Skeletal muscle tissue (tissue), 4 donors: Measurements from ENCODE around the gene RGR. TPM values are rescaled to one million over a fixed set of nuclear protein-coding genes. Genes with fewer than 3 reads are reported as not detected.

Experiments used
- H3K27ac ChIP-seq: one replicate; pipeline ENCODE4 v1.7.0; 2013; ENCODE audit warnings: mild to moderate bottlenecking, low read depth, low read length, inconsistent platforms
- H3K27me3 ChIP-seq, 3 donors: one replicate each; pipeline ENCODE4 v1.7.0; 2013; ENCODE audit warnings: low read length in 3 of 3; ENCODE audit not compliant: control insufficient read depth in 3 of 3, insufficient read depth in 3 of 3
- H3K36me3 ChIP-seq, 3 donors: one replicate each; pipeline ENCODE4 v1.7.0; 2013; ENCODE audit warnings: low read length in 3 of 3; ENCODE audit not compliant: control insufficient read depth in 3 of 3, insufficient read depth in 3 of 3
- H3K4me1 ChIP-seq, 3 donors: one replicate each; pipeline ENCODE4 v1.7.0; 2013; ENCODE audit warnings: low read length in 3 of 3, mild to moderate bottlenecking in 3 of 3; ENCODE audit not compliant: control insufficient read depth in 3 of 3, insufficient read depth in 3 of 3
- H3K4me3 ChIP-seq, 3 donors: one replicate each; pipeline ENCODE4 v1.7.0; 2013; ENCODE audit warnings: low read length in 3 of 3
- H3K9ac ChIP-seq, 3 donors: one replicate each; pipeline ENCODE4 v1.7.0; 2013; ENCODE audit warnings: low read length in 3 of 3, mild to moderate bottlenecking in 3 of 3, moderate library complexity in 2 of 3, low read depth in 1 of 3
- H3K9me3 ChIP-seq, 3 donors: one replicate each; pipeline ENCODE4 v1.7.0; 2013; ENCODE audit warnings: low read length in 3 of 3; ENCODE audit not compliant: control insufficient read depth in 3 of 3
- total RNA-seq: library from RNA; depleted of rRNA; stranded (reverse); fragments of >200 nt; gene quantifications from one replicate; pipeline ENCODE4 v1.2.3, GENCODE V29; 2014
- donor health status: Osteomylitis.

RGR gene
- total RNA-seq, 1 donor from 2014 or later, result 13.6 TPM

- Histone ChIP-seq H3K4me3 (no peak overlapping the region), H3K9me3 (no peaks in the 10 kb centered on the region), H3K9ac (no peak overlapping the region), H3K27ac (no peak overlapping the region), H3K36me3 (no peaks in the 10 kb centered on the region), H3K27me3 (peaks cover 0 to 13% (median 5%) of the 10 kb centered on the region in 3 donors), H3K4me1 (no peaks in the 10 kb centered on the region)
Observed at GRCh38 chr10:84204610-84205009, 40.2 kb upstream of the RGR start.

- Histone ChIP-seq H3K4me1 (no peaks in the 10 kb centered on the region), H3K4me3 (no peak overlapping the region), H3K9ac (no peak overlapping the region), H3K27ac (no peak overlapping the region), H3K27me3 (peaks cover 0 to 13% (median 5%) of the 10 kb centered on the region in 3 donors), H3K36me3 (no peaks in the 10 kb centered on the region), H3K9me3 (no peaks in the 10 kb centered on the region)
Observed at GRCh38 chr10:84205049-84205852, 39.6 kb upstream of the RGR start.

- H3K4me1 ChIP-seq, result no peaks in the 10 kb centered on the region
- peaks cover 0 to 2% (median 0%) of the 10 kb centered on the region in 3 donors for H3K9me3 ChIP-seq
- H3K9ac ChIP-seq, result no peak overlapping the region
- H3K27me3 ChIP-seq, result peaks cover 0 to 13% (median 10%) of the 10 kb centered on the region in 3 donors
- H3K27ac ChIP-seq, result no peak overlapping the region
- H3K36me3 ChIP-seq, result no peaks in the 10 kb centered on the region
- no peak overlapping the region for H3K4me3 ChIP-seq
Observed at GRCh38 chr10:84205853-84206525, 38.9 kb upstream of the RGR start.

- H3K9ac ChIP-seq, result no peak overlapping the region
- H3K36me3 ChIP-seq, result no peaks in the 10 kb centered on the region
- H3K27me3 ChIP-seq, result peaks cover 0 to 14% (median 12%) of the 10 kb centered on the region in 3 donors
- H3K9me3 ChIP-seq, result peaks cover 0 to 2% (median 0%) of the 10 kb centered on the region in 3 donors
- H3K27ac ChIP-seq, result no peak overlapping the region
- no peaks in the 10 kb centered on the region for H3K4me1 ChIP-seq
- H3K4me3 ChIP-seq, result no peak overlapping the region
Observed at GRCh38 chr10:84208023-84208422, 36.8 kb upstream of the RGR start.

GRCh38 chr10:84211566-84211965, 33.3 kb upstream of the RGR start:
- Histone ChIP-seq H3K9me3 (peaks cover 0 to 2% (median 0%) of the 10 kb centered on the region in 3 donors), H3K9ac (no peak overlapping the region), H3K4me1 (no peaks in the 10 kb centered on the region), H3K27ac (no peak overlapping the region), H3K27me3 (peaks cover 0 to 17% (median 5%) of the 10 kb centered on the region in 3 donors), H3K36me3 (no peaks in the 10 kb centered on the region), H3K4me3 (no peak overlapping the region)

GRCh38 chr10:84212014-84212413, 32.8 kb upstream of the RGR start:
- no peaks in the 10 kb centered on the region for H3K4me1 ChIP-seq
- H3K36me3 ChIP-seq, result no peaks in the 10 kb centered on the region
- H3K9me3 ChIP-seq, result peaks cover 0 to 2% (median 0%) of the 10 kb centered on the region in 3 donors
- H3K27ac ChIP-seq, result no peak overlapping the region
- H3K9ac ChIP-seq, result no peak overlapping the region
- peaks cover 0 to 14% (median 5%) of the 10 kb centered on the region in 3 donors for H3K27me3 ChIP-seq
- H3K4me3 ChIP-seq, result no peak overlapping the region

- H3K9ac ChIP-seq, result no peak overlapping the region
- H3K36me3 ChIP-seq, result no peaks in the 10 kb centered on the region
- peaks cover 0 to 14% (median 5%) of the 10 kb centered on the region in 3 donors for H3K27me3 ChIP-seq
- H3K9me3 ChIP-seq, result peaks cover 0 to 2% (median 0%) of the 10 kb centered on the region in 3 donors
- no peak overlapping the region for H3K27ac ChIP-seq
- H3K4me3 ChIP-seq, result no peak overlapping the region
- no peaks in the 10 kb centered on the region for H3K4me1 ChIP-seq
Observed at GRCh38 chr10:84213076-84213475, 31.8 kb upstream of the RGR start.

DNA sequence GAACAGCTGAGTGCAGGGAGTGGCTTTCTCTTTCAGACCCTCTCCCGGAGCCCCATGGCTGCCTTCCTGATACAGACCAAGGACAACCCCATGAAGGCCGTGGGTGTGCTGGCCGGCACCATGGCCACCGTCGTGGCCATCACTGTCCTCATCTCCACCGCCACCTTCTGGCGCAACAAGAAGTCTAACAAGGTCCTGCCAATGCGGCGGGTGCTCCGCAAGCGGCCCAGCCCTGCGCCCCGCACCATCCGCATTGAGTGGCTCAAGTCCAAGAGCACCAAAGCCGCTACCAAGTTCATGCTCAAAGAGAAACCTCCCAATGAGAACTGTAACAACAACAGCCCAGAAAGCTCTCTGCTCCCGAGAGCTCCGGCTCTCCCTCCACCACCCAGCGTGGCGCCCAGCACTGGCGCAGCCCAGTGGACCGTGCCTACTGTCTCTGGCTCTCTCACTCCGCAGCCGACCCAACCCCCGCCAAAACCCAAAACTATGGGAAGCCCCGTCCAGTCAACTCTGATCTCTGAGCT, 30.7 kb upstream of the RGR start:
- H3K4me3 ChIP-seq, result no peak overlapping the region
- no peak overlapping the region for H3K9ac ChIP-seq
- peaks cover 0 to 14% (median 5%) of the 10 kb centered on the region in 3 donors for H3K27me3 ChIP-seq
- peaks cover 0 to 2% (median 0%) of the 10 kb centered on the region in 3 donors for H3K9me3 ChIP-seq
- no peaks in the 10 kb centered on the region for H3K4me1 ChIP-seq
- H3K27ac ChIP-seq, result no peak overlapping the region
- H3K36me3 ChIP-seq, result no peaks in the 10 kb centered on the region

GRCh38 chr10:84214612-84215235, 30.1 kb upstream of the RGR start:
- H3K4me3 ChIP-seq, result no peak overlapping the region
- H3K27ac ChIP-seq, result no peak overlapping the region
- no peaks in the 10 kb centered on the region for H3K36me3 ChIP-seq
- peaks cover 0 to 2% (median 0%) of the 10 kb centered on the region in 3 donors for H3K9me3 ChIP-seq
- H3K4me1 ChIP-seq, result no peaks in the 10 kb centered on the region
- H3K27me3 ChIP-seq, result peaks cover 0 to 14% (median 5%) of the 10 kb centered on the region in 3 donors
- H3K9ac ChIP-seq, result no peak overlapping the region
